NOMO-1 treated with DMSO at 0.1 percent for 48 hours (cell line): ENCODE measurements around the gene CLGN.
"Not testable (repeated sequence)": the region's sequence is repeated elsewhere in the genome, so short reads cannot be mapped to it uniquely, and the experiment has no call there.

Experiments
- DNase-seq: peaks from one replicate; lab custom pipeline; 2025; ENCODE audit not compliant: unreplicated experiment; lab: John Stamatoyannopoulos, UW

The CLGN gene

GRCh38 chr4:140427106-140427918, at the start of gene CLGN:
Gene CLGN (minus strand): TSS chr4:140427648. CDS start chr4:140413078, 14,570 bp downstream.
- DNase-seq = peak; percentile 58

- DNase-seq = no peak
These were observed 44.7 kb upstream of the CLGN start for GRCh38 chr4:140472156-140472555.

GRCh38 chr4:140469791-140470733, 42.6 kb upstream of the CLGN start:
- no peak for DNase-seq

GRCh38 chr4:140466146-140466545, 38.7 kb upstream of the CLGN start:
- peak; percentile 51 for DNase-seq

GRCh38 chr4:140463614-140464013, 36.2 kb upstream of the CLGN start:
- no peak for DNase-seq

GRCh38 chr4:140463182-140463581, 35.7 kb upstream of the CLGN start:
- DNase-seq = no peak

GRCh38 chr4:140450352-140450751, 22.9 kb upstream of the CLGN start:
- no peak for DNase-seq

GRCh38 chr4:140448830-140449229, 21.4 kb upstream of the CLGN start:
- DNase-seq = no peak

- no peak for DNase-seq
These were observed 20.7 kb upstream of the CLGN start for GRCh38 chr4:140448162-140448561.

- DNase-seq = not testable (repeated sequence)
These were observed 16.9 kb upstream of the CLGN start for GRCh38 chr4:140444347-140444746.

GRCh38 chr4:140439644-140440142, 12.2 kb upstream of the CLGN start:
- no peak for DNase-seq

- DNase-seq = peak; percentile 48
These were observed 547 bp upstream of the CLGN start for GRCh38 chr4:140427919-140428471.

GRCh38 chr4:140426610-140427105, 790 bp downstream of the CLGN start:
- DNase-seq = no peak

GRCh38 chr4:140423106-140423505, 4.3 kb downstream of the CLGN start:
- no peak for DNase-seq

- not testable (repeated sequence) for DNase-seq
These were observed 14.1 kb downstream of the CLGN start for GRCh38 chr4:140413130-140413969.

GRCh38 chr4:140408974-140409373, 18.5 kb downstream of the CLGN start:
- no peak for DNase-seq

- DNase-seq = no peak
These were observed 21.2 kb downstream of the CLGN start for GRCh38 chr4:140406292-140406691.

GRCh38 chr4:140400111-140400510, 27.3 kb downstream of the CLGN start:
- DNase-seq = no peak

GRCh38 chr4:140395668-140396067, 31.8 kb downstream of the CLGN start:
- no peak for DNase-seq

GRCh38 chr4:140388015-140388414, 39.4 kb downstream of the CLGN start:
- DNase-seq = no peak
